OCI-LY7 (cell line): Measurements from ENCODE around the gene FBXO44.
"Not testable (repeated sequence)": the region's sequence is repeated elsewhere in the genome, so short reads cannot be mapped to it uniquely, and the experiment has no call there.

Experiments
- EZH2phosphoT487 ChIP-seq: fragments of 200-600 bp; sonication (generic); IDR thresholded peaks from 2 replicates; pipeline ENCODE4 v1.6.1; 2018; ENCODE audit warnings: low read depth, borderline replicate concordance, mild to moderate bottlenecking, mixed run types, antibody characterized with exemption, low read length, moderate library complexity, mixed read lengths
- TF ChIP-seq, protein P1 (sequence below): fragments of 200-600 bp; sonication (generic); conservative IDR thresholded peaks from 2 replicates; pipeline ENCODE4 v1.5.1; 2014; ENCODE audit warnings: mild to moderate bottlenecking, antibody characterized with exemption, low read length, moderate library complexity, mixed read lengths

DNA sequence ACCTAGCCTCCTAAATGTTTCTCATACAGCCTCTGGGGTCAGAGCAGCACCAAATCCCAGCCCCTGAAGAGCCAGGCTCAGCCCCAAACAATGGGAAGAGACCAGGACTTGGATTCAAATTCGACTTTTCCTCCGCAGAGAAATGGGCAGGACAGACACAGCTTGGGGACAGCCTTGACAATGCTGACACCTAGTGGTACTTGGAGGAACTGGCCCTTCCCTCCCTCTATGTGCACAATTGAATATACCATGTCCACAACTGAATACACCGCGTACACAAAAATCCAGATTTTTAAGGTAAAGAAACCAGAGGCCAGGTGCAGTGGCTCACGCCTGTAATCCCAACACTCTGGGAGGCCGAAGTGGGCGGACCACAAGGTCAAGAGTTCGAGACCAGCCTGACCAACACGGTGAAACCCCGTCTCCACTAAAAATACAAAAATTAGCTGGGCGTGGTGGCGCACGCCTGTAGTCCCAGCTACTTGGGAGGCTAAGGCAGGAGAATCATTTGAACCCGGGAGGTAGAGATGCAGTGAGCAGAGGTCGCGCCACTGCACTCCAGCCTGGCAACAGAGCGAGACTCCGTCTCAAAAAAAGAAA is 12.2 kb upstream of the FBXO44 start:
- TF ChIP-seq, protein P1, sequence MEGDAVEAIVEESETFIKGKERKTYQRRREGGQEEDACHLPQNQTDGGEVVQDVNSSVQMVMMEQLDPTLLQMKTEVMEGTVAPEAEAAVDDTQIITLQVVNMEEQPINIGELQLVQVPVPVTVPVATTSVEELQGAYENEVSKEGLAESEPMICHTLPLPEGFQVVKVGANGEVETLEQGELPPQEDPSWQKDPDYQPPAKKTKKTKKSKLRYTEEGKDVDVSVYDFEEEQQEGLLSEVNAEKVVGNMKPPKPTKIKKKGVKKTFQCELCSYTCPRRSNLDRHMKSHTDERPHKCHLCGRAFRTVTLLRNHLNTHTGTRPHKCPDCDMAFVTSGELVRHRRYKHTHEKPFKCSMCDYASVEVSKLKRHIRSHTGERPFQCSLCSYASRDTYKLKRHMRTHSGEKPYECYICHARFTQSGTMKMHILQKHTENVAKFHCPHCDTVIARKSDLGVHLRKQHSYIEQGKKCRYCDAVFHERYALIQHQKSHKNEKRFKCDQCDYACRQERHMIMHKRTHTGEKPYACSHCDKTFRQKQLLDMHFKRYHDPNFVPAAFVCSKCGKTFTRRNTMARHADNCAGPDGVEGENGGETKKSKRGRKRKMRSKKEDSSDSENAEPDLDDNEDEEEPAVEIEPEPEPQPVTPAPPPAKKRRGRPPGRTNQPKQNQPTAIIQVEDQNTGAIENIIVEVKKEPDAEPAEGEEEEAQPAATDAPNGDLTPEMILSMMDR, result peak; percentile 93
- not testable (repeated sequence) for TF ChIP-seq EZH2phosphoT487
